ENCODE results near the gene CHSY3. TPM values are rescaled to one million over a fixed set of nuclear protein-coding genes. Genes with fewer than 3 reads are reported as not detected.
"Not testable (repeated sequence)": the region's sequence is repeated elsewhere in the genome, so short reads cannot be mapped to it uniquely, and the experiment has no call there.

The CHSY3 gene
- total RNA-seq, 1 donor from 2014 or later: 0.85 TPM

DNA sequence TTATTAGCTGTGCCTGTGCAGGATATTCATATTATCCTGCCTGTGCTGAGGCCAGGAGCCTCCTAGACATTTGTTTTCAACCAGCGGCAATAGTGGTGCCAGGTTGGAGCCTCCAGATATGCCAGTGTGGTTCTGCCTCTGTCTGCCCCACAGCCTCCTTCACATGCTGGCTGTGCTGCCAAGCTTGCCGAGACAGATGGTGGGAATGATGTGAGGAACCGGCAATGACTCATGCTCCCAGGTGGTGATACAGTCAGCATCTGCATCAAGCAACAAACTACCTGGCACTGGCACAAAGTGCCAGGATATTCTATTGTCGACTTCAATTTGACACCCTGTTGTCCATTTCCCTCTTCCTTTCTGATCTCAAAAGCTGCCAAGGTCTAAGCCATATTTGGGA, 285.7 kb downstream of the CHSY3 start:
- TF ChIP-seq, protein P1, sequence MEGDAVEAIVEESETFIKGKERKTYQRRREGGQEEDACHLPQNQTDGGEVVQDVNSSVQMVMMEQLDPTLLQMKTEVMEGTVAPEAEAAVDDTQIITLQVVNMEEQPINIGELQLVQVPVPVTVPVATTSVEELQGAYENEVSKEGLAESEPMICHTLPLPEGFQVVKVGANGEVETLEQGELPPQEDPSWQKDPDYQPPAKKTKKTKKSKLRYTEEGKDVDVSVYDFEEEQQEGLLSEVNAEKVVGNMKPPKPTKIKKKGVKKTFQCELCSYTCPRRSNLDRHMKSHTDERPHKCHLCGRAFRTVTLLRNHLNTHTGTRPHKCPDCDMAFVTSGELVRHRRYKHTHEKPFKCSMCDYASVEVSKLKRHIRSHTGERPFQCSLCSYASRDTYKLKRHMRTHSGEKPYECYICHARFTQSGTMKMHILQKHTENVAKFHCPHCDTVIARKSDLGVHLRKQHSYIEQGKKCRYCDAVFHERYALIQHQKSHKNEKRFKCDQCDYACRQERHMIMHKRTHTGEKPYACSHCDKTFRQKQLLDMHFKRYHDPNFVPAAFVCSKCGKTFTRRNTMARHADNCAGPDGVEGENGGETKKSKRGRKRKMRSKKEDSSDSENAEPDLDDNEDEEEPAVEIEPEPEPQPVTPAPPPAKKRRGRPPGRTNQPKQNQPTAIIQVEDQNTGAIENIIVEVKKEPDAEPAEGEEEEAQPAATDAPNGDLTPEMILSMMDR (IDR thresholded peaks at IDR 0.05; ENCODE audit: borderline replicate concordance): no peak
- no peaks in the 10 kb centered on the region for H3K27me3 ChIP-seq (ENCODE audit: low read depth)
- H3K9me3 ChIP-seq (replicated peaks): no peaks in the 10 kb centered on the region
- no peaks in the 10 kb centered on the region for H3K4me1 ChIP-seq
- no peak overlapping the region for H3K27ac ChIP-seq (replicated peaks)
- no peaks in the 10 kb centered on the region for H3K36me3 ChIP-seq
- H3K4me3 ChIP-seq: no peak overlapping the region
- DNase-seq: no peak
- intact Hi-C loops (cut with micrococcal nuclease): no loop called here

DNA sequence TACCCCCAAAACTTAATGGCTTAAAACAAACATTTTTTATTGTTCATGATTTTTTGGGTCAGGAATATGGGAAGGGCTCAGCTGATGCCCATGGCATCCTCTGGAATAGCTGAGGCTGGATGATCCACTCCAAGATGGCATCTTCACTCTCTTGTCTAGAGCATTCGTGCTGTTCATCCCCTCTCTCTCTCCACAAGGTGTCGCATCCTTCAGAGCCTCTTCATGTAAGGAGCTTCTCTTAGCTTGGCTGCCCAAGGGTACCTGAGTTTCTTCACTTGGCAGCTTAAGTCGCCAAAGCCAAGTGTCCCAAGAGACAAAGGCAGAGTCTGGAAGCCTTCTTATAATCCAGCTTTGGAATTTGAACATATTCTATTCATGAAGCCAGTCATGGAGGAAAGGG, 294.7 kb downstream of the CHSY3 start:
- Histone ChIP-seq H3K4me3 (no peak overlapping the region), H3K27ac (replicated peaks) (no peak overlapping the region), H3K27me3 (ENCODE audit: low read depth) (no peaks in the 10 kb centered on the region), H3K4me1 (no peaks in the 10 kb centered on the region), H3K36me3 (no peaks in the 10 kb centered on the region), H3K9me3 (replicated peaks) (peaks cover 2% of the 10 kb centered on the region)
- intact Hi-C loops (cut with micrococcal nuclease): no loop called here
- TF ChIP-seq, protein P1 (IDR thresholded peaks at IDR 0.05; ENCODE audit: borderline replicate concordance): no peak
- no peak for DNase-seq

DNA sequence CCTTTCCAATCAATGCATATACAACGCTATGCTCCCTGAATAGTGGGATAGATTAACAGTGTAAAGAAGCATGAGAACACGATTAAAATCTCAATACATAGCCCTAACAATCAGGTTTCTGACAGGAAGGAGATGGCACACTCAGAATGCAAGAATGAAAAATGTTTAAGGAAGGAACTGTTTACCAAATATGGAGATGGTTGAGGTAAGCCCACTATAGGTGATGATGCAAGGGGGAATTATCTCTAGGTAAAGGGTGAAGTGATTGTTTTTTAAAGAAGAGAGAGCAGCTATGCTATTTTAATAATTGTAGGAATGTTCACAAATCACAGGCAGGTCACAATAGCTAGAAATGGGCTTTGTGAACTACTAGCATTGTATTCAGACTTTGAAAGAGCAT, 302.4 kb downstream of the CHSY3 start:
- peaks cover 9% of the 10 kb centered on the region for H3K9me3 ChIP-seq (replicated peaks)
- H3K4me3 ChIP-seq: no peak overlapping the region
- no peaks in the 10 kb centered on the region for H3K36me3 ChIP-seq
- H3K27me3 ChIP-seq (ENCODE audit: low read depth): no peaks in the 10 kb centered on the region
- no peak overlapping the region for H3K27ac ChIP-seq (replicated peaks)
- TF ChIP-seq, protein P1 (IDR thresholded peaks at IDR 0.05; ENCODE audit: borderline replicate concordance): no peak
- intact Hi-C loops (cut with micrococcal nuclease): no loop called here
- no peak for DNase-seq
- no peaks in the 10 kb centered on the region for H3K4me1 ChIP-seq

DNA sequence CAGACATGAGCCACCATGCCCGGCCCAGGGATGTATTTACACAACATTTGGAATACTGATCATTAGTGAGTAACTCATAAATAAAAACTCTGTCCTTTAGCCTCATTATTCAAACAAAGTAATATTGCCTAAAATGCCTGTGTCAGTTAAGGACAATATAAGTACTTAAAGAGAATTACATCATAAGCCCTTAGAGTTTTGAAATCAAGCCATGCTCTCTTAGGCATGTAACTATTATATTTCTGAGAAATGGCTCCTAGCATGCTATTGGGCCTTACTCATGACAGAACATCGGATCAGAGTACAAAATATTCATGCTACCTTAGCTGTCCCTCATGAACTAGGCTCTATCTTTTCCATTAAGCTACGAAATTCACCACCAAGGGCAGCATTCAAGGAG, 309.3 kb downstream of the CHSY3 start:
- H3K4me3 ChIP-seq: no peak overlapping the region
- intact Hi-C loops (cut with micrococcal nuclease): no loop called here
- H3K4me1 ChIP-seq: no peaks in the 10 kb centered on the region
- H3K36me3 ChIP-seq: no peaks in the 10 kb centered on the region
- no peaks in the 10 kb centered on the region for H3K27me3 ChIP-seq (ENCODE audit: low read depth)
- H3K27ac ChIP-seq (replicated peaks): no peak overlapping the region
- TF ChIP-seq, protein P1 (IDR thresholded peaks at IDR 0.05; ENCODE audit: borderline replicate concordance): no peak
- H3K9me3 ChIP-seq (replicated peaks): no peaks in the 10 kb centered on the region
- no peak for DNase-seq

DNA sequence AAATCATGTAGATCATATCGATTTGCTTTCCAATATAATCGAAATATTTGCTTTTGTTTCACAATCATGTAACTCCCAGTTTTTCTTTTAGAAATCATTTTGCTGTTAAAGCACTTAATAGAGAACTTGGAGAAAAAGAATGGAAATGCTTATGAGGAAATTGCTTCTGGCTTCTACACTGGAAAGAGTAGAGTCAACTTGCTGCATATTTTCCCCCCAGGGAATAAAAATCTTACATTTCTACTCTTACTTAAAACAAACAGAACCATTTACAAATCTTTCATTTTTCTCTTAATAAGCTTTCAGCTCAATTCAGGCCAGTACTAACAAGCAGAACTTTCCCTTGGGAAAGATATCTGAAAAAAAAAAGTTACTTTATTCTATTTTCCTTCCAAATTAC, 312.0 kb downstream of the CHSY3 start:
- TF ChIP-seq, protein P1 (IDR thresholded peaks at IDR 0.05; ENCODE audit: borderline replicate concordance): no peak
- DNase-seq: no peak
- intact Hi-C loops (cut with micrococcal nuclease): no loop called here
- H3K4me3 ChIP-seq: no peak overlapping the region
- H3K4me1 ChIP-seq: no peaks in the 10 kb centered on the region
- no peak overlapping the region for H3K27ac ChIP-seq (replicated peaks)
- no peaks in the 10 kb centered on the region for H3K27me3 ChIP-seq (ENCODE audit: low read depth)
- no peaks in the 10 kb centered on the region for H3K36me3 ChIP-seq
- H3K9me3 ChIP-seq (replicated peaks): no peaks in the 10 kb centered on the region

DNA sequence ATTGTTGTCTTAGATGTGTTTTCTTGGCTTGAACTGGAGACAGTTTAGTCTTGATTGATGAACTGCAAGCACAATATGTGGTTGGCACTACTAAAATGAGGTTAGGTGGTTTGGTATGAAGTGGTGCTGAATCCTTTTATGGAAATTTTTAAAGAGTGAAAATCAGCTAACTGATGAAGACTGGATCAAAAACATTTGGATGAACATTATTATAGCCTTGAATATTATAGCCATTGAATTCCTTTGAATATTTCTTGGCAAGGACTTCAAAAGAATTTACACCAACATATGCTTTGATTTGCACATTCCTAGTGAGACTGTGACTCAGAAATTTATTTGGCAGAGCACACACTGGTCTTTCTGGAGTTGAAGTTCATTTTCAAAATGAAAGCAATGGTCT, 318.3 kb downstream of the CHSY3 start:
- DNase-seq: no peak
- H3K9me3 ChIP-seq (replicated peaks): peaks cover 25% of the 10 kb centered on the region
- H3K27me3 ChIP-seq (ENCODE audit: low read depth): no peaks in the 10 kb centered on the region
- H3K4me1 ChIP-seq: no peaks in the 10 kb centered on the region
- no peak overlapping the region for H3K27ac ChIP-seq (replicated peaks)
- intact Hi-C loops (cut with micrococcal nuclease): no loop called here
- TF ChIP-seq, protein P1 (IDR thresholded peaks at IDR 0.05; ENCODE audit: borderline replicate concordance): no peak
- no peaks in the 10 kb centered on the region for H3K36me3 ChIP-seq
- H3K4me3 ChIP-seq: no peak overlapping the region

DNA sequence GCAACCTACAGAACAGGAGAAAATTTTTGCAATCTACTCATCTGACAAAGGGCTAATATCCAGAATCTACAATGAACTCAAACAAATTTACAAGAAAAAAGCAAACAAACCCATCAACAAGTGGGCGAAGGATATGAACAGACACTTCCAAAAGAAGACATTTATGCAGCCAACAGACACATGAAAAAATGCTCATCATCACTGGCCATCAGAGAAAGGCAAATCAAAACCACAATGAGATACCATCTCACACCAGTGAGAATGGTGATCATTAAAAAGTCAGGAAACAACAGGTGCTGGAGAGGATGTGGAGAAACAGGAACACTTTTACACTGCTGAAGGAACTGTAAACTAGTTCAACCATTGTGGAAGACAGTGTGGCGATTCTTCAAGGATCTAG, 322.3 kb downstream of the CHSY3 start:
- H3K4me3 ChIP-seq; H3K27me3 ChIP-seq (ENCODE audit: low read depth); intact Hi-C loops (cut with micrococcal nuclease); H3K36me3 ChIP-seq; H3K4me1 ChIP-seq; DNase-seq; H3K27ac ChIP-seq (replicated peaks): not testable (repeated sequence)
- H3K9me3 ChIP-seq (replicated peaks): peaks cover 25% of the 10 kb centered on the region
